GM18499 (cell line): ENCODE measurements around the gene HSD3B7.
A peak's percentile ranks its signal among the peaks of the same experiment; 100 is the strongest.
"Not testable (repeated sequence)": the region's sequence is repeated elsewhere in the genome, so short reads cannot be mapped to it uniquely, and the experiment has no call there.

Source experiments
- ATAC-seq: cut with Tn5 transposase; IDR thresholded peaks from one replicate; pipeline ENCODE4 v1.9.1; 2021; ENCODE audit warnings: moderate number of reproducible peaks; ENCODE audit not compliant: insufficient read depth, unreplicated experiment

Gene HSD3B7

DNA sequence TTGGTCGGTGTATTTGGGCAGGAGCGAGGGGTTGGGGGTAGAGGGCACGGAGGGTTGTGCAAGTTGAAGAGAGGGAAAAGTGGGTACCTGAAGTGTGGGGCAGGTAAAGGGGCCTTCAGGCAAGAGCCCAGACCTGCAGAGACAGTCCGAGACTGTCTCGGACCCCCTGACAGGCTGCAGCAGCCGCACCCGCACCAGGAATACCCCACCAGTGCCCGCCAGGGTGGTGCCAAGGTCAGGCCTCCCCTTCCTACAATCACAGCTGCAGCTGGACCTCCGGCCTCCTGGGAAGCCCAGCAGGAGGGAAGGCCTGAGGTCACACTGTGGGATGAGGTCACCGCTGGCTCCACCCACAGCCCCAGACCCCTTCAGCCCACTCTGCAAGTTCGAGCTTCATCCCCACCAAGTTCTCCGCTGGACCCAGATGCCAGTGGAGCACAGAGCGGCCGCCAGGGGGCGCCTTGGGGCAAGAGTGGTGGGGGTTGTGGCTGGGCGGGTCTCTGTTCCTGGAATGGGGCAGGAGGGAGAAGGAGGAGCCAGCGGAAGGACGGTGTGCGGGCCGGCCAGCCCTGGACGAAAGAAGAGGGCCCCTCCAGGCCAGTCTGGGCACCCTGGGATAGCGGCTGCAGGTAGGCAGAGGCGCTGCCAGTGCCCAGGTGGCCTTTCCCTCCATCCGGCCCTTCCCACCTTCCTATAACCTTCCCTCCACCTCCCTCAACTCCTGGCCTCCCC is at the start of gene HSD3B7:
Gene HSD3B7 (plus strand): TSS at position 539 of the 732 bp plus-strand sequence. CDS start 452 bp downstream, outside the sequence.
- ATAC-seq, result no peak

DNA sequence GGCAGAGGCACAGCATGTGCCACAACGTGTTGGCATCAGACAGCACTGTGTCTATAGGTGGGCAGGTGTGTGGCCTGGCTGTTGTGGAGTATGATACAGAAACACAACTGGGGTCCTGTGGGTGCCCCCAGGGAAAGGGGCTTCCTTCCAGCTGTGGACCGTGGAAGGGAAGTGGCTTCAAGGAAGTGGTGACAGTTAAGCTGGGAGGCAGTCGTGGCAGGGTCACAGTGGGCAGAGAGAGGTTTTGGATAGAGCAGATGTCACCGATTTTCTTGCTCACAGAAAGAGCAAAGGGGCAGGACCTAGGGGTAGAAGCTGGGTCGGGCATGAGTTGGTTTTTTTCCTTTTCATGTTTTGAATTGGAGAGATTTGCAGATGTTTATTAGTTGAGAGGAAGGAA is 47.3 kb upstream of the HSD3B7 start:
- no peak for ATAC-seq

DNA sequence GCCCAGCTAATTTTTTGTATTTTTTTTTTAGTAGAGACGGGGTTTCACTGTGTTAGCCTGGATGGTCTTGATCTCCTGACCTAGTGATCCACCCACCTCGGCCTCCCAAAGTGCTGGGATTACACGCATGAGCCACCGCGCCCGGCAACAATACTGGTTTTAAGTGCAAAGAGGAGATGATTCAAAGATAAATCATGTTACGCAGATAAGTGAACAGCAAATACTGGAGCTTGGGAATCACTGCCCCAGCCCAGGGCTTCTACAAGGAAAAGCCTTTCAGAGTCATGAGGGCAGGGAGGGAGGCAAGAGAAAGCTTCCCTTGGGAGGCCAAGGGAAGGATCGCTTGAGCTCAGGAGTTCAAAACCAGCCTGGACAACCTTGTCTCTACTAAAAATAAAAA is 45.4 kb upstream of the HSD3B7 start:
- not testable (repeated sequence) for ATAC-seq

DNA sequence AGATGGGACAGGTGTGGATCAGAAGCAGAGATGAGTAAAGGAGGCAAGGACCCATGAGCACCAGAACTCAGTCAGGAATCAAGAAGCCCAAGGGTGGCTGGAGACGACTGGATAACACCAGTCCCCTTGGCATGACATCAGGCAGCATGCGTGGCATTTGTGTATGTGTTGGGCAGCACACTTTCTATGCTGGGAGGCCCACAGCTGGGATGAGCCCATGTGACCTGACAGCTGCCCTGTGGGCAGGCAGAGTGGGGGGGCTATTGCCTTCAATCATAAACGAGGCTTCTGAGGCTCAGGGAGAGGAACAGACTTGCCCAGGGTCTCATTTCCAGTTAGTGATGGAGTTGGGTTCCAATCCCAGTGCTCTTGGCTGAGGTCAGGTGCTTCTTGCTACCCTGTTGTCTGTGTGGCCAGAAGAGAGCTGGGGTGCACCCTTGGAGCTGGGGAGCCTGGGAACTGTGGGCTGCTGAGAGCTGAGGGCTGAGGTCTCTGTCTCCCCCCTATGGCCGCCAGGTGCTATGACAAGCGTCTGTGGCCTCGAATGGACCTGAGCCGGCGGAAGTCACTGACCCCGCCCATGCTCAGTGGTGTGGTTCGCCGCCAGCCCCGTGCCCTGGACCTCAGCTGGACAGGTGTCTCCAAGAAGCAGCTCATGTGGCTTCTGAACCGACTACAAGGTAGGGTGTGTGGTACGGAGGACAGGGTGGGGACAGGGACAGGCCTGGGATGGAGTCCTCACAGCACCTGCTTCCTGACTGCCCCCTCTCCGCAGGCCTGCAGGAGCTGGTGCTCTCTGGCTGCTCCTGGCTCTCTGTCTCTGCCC is 43.2 kb upstream of the HSD3B7 start:
- no peak for ATAC-seq

DNA sequence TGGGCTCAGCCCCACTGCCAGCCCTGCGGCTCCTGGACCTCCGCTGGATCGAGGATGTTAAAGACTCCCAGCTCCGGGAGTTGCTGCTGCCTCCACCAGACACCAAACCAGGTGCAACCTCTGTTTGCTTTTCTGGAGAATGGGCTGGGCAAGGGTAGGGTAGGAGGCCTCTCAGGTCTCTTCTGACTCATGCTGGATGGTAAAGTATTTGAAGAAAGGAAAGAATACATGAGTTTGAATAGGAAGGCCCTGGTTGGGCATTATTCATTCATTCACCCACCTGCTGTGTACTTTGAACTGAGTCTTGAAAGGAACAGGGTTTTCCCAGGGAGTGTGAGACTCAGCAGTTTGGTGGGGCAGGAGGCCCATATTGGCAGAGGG is 42.6 kb upstream of the HSD3B7 start:
- ATAC-seq, result no peak

DNA sequence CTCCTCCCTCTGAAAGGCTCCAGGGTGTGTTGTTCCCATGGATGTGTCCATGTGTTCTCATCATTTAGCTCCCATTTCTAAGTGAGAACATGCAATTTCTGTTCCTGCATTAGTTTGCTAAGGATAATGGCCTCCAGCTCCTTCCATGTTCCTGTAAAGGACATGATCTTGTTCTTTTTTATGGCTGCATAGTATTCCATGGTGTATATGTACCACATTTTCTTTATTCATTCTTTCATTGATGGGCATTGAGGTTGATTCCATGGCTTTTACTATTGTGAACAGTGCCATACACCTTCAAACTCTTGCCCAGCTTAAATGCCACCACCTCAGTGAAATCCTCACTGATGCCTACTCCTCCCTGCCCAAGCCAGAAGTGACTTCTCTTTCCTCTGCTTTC is 40.7 kb upstream of the HSD3B7 start:
- ATAC-seq, result no peak

DNA sequence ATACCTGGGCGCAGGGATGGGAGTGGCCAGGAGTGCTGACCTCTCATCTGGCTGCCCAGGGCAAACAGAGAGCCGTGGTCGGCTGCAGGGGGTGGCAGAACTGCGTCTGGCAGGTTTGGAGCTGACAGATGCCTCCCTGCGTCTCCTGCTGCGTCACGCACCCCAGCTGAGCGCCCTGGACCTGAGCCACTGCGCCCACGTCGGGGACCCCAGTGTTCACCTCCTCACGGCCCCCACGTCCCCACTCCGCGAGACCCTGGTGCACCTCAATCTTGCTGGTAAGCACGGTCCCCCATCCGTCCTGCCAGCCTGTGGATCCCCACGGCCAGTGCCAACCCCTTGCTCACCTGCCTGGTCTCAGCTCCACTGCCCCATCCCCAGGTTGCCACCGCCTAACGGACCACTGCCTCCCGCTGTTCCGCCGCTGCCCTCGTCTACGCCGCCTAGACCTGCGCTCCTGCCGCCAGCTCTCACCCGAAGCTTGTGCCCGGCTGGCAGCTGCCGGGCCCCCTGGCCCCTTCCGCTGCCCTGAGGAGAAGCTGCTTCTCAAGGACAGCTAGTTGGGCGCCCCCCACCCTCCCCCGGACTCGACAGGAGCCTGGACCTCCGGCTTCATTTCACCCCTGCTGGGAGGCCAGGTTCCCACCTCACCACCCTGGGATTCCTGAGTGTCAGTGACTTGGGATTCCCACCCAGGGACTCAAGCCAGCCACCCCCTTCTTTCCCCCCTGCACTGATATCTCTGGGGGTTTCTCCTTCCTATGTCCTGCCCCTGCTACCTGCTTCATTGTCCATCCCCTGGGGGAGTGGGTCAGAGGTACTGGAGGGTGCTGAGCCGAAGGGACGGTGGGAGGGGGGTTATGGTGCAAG is 38.1 kb upstream of the HSD3B7 start:
- no peak for ATAC-seq

DNA sequence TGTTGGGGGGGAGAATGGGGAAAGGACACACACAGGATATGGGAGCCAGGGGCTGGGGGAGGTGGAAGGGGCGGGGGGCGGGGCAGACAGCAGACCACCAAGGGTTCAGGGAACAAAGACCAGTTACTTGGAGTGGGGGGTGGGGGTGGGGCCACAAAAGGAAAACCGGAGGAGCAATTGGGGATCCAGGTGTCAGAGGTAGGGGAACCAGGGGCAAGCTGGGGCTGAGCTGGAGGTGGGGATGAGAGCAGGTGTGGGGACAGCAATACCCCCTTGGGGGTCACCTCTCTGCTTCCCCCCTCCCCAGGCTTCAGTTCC is 37.5 kb upstream of the HSD3B7 start:
- ATAC-seq, result no peak

DNA sequence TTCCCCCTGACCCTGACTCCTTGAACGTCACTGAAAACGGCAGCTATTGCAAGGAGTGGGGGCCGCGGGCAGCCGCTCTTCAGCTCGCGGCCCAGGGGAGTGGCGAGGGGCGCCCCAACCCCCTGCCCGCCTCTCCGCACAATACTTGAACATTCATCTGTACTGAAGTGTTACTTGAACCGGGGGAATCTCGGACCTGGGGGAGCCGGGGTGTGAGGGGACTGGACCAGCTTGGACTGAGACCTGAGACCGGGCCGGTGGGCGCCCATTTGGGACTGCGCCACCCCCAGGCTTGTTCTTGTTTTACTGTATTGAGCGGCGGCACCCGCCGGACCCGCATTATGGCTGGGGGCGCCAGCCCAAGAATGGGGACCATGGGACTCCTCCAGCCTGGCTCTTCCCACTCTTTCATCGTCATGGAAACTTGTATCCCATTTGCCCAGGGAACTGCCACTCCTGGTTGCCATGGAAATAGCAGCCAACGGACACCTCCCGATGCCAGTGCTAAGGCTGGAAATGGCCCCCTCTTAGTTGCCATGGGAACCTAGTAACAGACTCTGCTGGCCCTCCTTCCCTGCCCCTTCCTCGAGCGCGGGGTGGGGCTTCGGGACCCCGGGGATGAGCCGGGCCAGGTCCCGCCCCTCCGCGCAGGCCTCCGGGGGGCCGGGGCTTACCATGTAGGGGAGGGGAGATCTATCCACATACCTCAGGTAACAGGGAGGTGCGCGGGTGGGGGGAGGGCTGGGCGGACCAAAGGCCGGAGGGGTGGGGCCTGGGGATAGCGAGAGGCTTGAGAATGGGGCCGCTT is 36.9 kb upstream of the HSD3B7 start:
- no peak for ATAC-seq

DNA sequence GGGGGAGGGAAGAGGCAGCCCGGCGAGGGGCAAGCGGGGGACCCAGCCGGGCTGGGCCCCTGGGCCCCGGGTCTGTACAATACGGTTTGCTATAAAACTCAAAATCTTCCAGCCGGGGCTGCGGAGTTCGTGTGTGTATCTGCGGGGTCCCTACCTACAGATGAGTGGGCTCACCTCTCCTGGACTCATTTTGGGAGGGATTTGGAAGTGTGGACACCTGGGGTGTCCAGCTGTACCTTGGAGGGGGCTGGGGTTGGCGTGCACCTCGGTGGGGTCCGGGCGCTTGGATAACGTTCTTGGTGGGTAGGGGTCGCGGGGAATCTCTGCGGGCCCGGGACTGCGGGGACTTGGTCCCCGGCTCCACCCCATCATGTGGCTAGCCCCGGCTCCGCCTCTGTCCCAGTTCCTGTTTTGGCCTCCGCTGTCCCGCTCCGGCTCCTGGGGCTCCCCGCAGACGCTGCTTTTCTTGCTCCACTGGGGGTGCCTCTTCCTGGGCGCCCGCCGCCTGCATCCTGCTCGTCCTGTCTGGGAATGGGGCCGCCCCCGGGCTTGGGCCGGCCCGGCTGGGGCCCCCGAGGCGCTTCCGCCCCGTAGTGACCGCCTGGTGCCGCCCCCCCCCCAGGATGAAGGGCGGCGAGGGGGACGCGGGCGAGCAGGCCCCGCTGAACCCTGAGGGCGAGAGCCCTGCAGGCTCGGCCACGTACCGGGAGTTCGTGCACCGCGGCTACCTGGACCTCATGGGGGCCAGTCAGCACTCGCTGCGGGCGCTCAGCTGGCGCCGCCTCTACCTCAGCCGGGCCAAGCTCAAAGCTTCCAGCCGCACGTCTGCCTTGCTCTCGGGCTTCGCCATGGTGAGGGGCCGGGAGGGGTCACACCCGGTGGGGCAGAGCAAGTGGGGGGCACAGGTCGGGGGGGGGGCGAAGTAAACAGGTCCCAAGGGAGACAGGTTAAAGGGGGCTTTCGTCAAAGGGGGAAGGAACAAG is 36.0 kb upstream of the HSD3B7 start, which contains the start of gene ORAI3:
Gene ORAI3 (plus strand): TSS at position 402 of the 983 bp plus-strand sequence. CDS start 222 bp downstream, at position 624.
- no peak for ATAC-seq

DNA sequence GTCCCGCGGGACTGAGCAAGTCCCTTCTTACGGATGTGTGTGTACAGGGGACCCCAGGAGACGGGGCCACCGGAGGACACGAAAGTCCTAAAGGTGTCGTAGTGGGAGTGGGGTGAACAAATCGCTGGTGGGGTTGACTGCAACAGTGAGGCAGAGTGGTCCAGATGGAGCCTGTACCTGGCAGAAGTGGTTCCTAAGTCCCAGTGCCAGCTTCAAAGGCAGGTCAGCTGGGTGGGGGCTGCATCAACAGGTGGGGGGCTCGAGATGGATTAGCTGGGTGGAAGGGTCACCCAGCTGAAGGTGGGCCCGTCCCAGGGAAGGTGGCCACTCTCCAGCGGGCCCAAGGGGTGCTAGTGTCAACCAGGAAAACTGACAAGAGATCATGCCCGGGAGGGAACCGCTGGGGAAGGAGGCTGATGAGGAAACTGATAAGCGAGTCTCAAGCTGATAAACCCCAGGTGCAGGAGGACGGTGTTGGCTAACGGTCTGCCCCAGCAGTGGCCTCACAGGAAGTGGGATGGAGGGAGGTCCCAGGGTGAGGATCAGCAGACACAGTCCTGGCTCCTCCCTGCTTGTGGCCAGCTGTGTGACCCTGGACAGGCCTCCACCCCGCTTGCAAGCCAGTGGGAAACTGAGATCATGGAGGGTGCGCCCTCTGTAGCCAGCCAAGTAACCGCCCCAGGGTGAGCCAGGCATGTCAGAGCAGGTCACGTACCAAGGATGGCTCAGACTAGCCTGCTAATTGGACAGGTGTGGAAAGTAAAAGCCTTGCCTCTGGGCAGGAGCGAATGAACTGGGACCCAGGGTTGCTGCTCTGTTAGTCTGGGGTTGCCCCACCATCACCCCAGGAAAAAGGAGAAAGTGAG is 35.1 kb upstream of the HSD3B7 start:
- peak; percentile 33 for ATAC-seq

DNA sequence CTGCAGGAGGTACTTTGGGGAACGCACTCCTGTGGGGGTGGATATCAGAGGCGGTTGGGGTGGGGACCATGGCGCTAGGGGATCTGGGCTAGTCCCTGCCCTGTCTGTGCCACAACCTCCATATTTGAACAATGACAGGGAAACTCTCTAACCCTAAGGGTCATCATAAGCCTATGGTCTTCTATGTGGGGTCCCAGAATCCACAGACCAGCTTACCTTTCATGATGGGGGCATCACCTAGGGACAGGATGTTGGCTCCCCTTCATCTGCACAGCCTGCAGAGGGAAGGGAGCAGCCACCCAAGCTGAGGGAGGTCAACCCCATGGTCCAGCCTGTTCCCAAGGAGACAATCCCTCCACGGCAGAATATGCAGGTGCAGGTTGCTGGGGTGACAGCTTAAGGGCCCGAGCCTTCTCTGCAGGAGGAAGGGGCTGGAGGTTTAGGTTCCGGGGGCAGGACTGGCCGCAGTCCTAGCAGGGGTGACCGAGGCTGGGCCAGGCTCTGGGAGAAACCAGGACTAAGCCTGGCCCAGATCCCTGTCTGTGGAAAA is 34.4 kb upstream of the HSD3B7 start:
- ATAC-seq, result no peak

DNA sequence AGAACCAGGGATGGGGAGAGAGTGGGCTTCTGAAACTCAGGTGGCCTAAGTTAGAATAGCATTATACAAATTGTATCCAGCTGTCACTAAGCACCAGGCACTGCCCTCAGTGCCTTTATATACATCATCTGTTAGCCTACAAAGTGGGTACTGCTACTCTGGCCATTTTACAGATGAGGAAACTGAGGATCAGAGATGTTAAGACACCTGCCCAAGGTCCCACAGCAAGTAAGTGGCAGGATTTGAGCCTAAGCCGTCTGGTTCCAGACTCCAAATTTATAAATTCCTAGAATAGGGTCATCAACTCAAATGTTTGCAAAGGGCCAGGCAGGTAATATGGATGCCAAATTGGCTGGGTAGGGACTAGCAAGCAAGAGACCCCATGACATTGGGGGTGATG is 33.8 kb upstream of the HSD3B7 start:
- ATAC-seq, result no peak

DNA sequence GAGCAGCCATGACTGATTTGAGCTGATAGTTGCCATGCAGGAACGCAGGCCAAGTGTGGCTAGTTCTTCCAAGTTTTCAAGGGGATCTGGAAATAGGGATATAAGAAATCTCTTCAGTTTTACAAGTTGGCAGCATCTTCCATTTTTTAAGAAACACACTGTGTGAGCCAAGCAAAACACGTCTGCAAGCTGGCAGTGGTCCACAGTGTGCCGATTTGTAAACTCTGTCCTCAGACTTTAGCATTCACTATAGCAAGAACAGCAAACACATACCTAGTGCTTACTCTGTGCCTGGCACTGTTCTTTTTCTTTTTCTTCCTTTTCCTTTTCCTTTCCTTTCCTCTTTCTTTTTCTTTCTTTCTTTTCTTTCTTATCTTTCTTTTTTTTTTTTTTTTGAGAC is 33.3 kb upstream of the HSD3B7 start:
- no peak for ATAC-seq

DNA sequence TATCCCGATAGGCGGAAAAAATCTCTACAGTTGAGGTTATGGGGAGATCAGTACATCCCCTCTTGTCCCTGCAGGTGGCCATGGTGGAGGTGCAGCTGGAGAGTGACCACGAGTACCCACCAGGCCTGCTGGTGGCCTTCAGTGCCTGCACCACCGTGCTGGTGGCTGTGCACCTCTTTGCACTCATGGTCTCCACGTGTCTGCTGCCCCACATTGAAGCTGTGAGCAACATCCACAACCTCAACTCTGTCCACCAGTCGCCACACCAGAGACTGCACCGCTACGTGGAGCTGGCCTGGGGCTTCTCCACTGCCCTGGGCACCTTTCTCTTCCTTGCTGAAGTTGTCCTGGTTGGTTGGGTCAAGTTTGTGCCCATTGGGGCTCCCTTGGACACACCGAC is 31.9 kb upstream of the HSD3B7 start:
- ATAC-seq, result no peak

DNA sequence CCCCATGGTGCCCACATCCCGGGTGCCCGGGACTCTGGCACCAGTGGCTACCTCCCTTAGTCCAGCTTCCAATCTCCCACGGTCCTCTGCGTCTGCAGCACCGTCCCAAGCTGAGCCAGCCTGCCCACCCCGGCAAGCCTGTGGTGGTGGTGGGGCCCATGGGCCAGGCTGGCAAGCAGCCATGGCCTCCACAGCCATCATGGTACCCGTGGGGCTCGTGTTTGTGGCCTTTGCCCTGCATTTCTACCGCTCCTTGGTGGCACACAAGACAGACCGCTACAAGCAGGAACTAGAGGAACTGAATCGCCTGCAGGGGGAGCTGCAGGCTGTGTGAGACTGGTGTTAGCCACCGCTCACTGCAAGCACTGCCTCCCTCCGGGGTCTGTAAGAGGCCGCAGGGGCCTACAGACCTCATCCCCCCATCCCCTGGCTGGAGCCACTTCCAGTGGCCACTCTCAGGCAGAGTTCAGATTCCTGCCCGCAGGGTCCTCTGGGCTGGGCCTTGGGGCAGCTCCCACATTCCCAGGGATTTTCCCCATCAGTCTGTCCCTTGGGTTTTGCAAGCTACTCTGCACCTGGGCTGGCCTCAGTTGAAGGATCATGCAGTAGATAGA is 31.4 kb upstream of the HSD3B7 start:
- no peak for ATAC-seq

DNA sequence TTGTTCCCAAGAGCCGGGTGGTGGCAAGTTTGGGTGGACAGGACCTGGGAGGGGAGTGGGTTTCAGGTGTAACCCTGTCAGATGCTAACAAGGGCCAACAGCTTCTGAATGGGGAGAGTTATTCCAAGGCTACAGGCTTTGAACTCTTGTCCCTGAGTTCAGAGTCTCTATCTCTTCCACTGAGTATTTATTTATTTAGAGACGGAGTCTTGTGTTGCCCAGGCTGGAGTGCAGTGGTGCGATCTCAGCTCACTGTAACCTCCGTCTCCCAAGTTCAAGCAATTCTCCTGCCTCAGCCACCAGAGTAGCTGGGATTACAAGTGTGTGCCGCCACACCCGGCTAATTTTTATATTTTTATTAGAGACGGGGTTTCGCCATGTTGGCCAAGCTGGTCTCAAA is 30.0 kb upstream of the HSD3B7 start:
- no peak for ATAC-seq
